IMR-90 (cell line): ENCODE data around the gene PANK4. TPM values are rescaled to one million over a fixed set of nuclear protein-coding genes. Genes with fewer than 3 reads are reported as not detected.

Experiments
- CHD1 ChIP-seq: IDR thresholded peaks from 2 replicates; pipeline ENCODE4 v1.6.1; 2012; ENCODE audit warnings: low read depth, low read length, improper control_type of control experiment
- NFE2L2 ChIP-seq: fragments of 150-350 bp; IDR thresholded peaks from 2 replicates; pipeline ENCODE4 v1.6.1; 2016; ENCODE audit warnings: low read depth, mild to moderate bottlenecking, low read length
- SMC3 ChIP-seq: fragments of 150-350 bp; IDR thresholded peaks from 2 replicates; pipeline ENCODE4 v1.6.1; 2016; ENCODE audit warnings: low read depth, mild to moderate bottlenecking, antibody characterized with exemption, low read length, moderate library complexity
- polyA plus RNA-seq, 3 experiments: library from polyadenylated mRNA; depleted of rRNA; stranded (reverse); fragments of >200 nt; gene quantifications; 2 replicates each; pipeline ENCODE4 v1.2.3, GENCODE V29; 2012; ENCODE audit warnings: low replicate concordance in 1 of 3
- total RNA-seq: library from RNA; depleted of rRNA; stranded (reverse); fragments of >200 nt; gene quantifications from 2 replicates; pipeline ENCODE4 v1.2.3, GENCODE V29; 2012

PANK4 gene
- total and polyA plus RNA-seq, 2 of the 4 experiments (the other 2 are of a cell fraction), result 14.0 to 18.5 TPM

- TF ChIP-seq SMC3 (no peak), CHD1 (no peak), NFE2L2 (no peak)
Measured at GRCh38 chr1:2547210-2548067, 21.0 kb upstream of the PANK4 start (continued).
